Frontal cortex (tissue), 4 donors: ENCODE data around the gene RPTOR. TPM values are rescaled to one million over a fixed set of nuclear protein-coding genes. Genes with fewer than 3 reads are reported as not detected.

ENCODE experiments used
- DNase-seq, 2 donors: peaks; one replicate each; pipeline ENCODE4 v3.0.0; 2012; ENCODE audit warnings: low spot score in 2 of 2
- FAIRE-seq: peaks from 2 replicates; lab custom pipeline; 2012; peaks lifted over from hg19 to GRCh38; lab: Jason Lieb, UNC
- total RNA-seq: library from RNA; depleted of rRNA; stranded (reverse); fragments of >200 nt; gene quantifications from one replicate; pipeline ENCODE4 v1.2.3, GENCODE V29; 2014
- donor health status: control.
- donor health status: control.
- donor health status: control.

The RPTOR gene
- total RNA-seq, 1 donor from 2014 or later: 12.2 TPM

DNA sequence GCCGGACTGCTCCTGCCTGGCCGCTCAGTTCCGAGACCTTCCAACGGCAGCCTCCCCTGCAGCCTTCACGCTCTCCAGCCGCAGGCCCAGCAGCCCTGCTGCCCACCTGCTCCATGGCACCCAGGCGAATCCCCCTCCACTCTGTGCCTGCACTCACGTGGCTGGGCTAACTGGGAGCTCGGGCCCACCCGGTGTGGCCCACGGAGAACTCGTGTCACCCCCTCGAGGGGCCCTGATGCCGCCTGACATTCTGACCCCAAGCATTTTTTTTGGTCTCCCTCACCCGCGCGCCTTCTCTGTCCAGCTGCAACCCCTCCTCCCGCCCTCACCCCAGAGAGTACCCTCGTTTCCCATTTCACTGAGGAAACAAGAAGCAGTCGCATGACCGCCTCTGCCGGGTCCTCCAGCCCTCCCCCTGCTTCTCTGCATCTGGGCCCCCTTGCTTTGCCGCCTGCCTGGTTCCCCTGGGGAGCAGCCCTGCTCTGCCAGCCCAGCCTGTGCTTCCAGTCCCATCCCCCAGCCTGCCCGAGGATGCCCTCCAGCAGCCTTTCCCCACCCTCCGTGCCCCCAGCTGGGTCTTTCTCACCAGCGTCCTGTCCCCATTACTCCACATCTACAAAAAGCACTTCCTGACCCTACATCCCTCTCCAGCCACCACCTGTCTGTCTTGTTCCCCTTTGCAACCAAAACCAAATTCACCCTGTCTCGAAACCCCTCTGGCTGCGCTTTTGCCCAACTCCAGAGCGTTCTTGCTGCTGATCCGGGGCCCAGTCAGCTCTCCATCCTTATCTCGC is 300.6 kb downstream of the RPTOR start:
- FAIRE-seq (no peak), DNase-seq (no peak)

DNA sequence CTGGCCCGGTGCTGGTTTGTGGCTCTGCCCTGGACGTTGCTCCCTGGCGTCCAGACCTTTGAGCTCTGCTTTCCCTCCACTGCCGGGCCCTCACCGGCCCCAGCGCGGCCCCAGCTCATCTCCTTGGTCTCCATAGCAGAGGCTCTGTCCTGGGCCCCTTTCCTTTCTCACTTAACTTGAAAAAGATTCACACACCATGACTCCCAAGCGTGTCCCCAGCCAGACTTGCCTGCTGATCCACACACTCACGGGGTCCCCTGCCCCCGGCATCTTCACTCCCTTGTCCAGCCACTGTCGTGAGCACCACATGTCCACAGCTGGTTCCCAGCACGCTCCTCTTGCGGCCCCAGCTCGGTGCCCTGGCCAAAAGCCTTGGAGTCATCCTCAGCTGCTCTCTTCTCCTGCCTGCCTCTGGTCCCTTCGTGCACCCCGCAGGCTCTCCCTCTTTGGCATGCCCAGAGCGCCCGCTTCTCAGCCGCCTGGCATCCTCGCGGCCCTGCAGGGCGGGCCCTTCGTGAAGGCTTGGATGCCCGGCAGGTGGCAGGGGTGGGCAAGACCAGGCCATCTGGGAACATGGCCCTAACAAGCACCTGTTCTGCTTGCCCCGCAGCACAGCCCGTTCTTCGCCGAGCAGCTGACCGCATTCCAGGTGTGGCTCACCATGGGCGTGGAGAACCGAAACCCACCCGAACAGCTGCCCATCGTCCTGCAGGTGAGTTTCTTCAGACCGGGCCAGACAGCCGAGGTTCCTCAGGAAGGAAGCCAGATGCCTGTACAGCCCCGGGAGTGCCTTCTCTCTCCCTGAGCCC is 301.4 kb downstream of the RPTOR start:
- FAIRE-seq: no peak
- no peak for DNase-seq

DNA sequence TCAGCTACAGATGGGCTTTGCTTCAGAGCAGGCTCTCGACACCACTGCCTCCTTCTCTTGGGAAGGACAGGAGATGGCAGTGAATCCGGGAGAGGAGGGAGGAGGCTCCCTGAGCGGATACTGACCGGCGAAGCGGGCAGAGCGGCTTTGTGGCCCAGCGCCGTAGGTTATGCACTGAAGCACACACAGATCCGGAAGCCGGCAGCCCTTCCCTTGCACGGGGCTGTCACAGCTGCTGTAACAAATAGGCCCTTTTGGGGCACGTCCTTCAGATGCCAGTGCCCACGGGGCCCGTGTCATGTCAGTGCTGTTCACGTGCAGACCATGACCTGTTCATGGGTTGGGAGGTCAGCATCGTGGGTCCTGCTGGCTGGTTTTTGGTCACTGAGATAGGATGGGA is 302.3 kb downstream of the RPTOR start:
- no peak for FAIRE-seq
- DNase-seq: no peak

DNA sequence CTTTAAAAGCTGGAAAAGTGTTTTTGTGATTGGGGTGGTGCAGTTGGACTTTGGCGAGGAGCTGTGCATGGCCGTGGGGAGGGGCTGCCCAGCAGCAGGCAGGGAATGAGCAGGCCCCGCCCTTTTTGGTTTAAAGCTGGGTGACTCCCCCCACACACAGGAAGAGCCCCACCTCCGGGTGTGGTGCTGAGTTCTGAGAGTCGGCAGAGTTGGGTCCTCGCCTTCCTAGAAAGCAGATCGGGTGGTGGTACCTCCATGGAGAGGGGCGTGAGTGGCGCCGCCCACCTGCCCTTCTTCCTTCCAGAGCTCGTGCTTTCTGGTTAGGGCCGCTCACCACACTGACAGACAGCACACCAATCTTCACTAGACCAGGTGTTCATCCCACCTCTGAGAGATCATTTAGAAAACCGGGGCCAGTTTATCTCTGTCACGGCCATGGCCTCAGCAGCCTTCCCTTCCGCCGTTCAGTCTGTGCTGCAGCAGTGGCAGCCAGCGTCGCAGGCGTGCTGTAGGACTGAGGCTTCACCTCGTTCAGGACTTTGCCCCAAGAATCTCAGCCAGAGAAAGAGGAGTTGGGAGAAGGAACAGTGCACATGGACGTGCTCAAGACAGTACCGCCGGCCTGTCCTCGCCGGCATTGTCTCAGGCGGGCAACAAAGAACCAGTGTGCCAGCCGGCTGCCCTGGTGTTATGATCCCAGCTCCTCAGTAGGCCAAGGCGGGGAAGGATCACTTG is 303.0 kb downstream of the RPTOR start:
- no peak for FAIRE-seq
- no peak for DNase-seq

DNA sequence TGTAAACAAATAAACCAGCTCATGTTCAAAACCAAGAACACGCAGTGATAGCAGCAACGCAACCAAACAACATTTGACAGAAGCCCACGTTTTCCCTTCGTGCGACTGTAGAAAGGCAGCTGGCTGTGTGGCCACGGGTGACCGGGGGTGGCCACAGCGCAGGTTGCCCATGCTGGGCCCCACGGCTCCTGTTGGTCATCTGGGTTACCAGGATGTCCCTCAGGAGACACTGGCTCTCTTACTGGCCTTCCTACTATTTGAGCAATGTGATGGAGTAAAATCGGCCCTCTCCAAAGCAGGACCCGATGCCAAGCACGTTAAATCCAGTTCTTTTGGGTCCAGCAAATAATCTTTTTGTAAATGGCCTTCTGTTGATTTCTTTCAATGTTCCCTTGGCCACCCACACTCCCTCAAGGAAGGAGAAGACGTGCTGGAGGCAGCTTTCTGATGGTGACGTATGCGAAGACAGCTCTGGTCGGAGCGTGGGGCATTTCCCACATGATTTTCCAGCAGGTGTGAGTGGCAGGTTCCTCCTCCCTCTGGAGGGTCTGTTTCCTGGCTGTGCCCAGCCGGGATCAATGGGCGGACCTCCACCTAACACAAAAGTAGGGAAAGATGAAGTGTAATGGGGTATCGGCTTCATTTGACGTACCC is 303.9 kb downstream of the RPTOR start:
- FAIRE-seq (no peak), DNase-seq (no peak)

DNA sequence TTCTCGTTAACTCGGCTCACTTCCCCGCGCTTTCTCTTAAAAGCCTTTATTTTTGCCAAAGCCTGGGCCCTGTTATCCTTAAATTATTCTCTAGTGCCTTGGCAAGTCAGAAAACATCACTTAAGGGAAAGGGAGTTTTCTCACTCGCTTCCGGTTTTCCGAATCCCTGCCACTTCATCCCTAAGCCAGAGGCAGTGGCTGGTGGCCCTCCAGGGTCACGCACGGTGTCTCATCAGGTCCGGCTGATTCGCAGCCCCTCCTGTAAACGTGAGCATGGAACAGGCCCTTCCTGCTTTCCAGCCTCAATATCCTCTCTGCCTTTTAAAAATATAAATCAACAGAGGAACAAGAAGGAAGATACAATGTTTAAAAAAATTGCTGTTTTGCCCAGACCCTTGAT is 304.5 kb downstream of the RPTOR start:
- no peak for DNase-seq

DNA sequence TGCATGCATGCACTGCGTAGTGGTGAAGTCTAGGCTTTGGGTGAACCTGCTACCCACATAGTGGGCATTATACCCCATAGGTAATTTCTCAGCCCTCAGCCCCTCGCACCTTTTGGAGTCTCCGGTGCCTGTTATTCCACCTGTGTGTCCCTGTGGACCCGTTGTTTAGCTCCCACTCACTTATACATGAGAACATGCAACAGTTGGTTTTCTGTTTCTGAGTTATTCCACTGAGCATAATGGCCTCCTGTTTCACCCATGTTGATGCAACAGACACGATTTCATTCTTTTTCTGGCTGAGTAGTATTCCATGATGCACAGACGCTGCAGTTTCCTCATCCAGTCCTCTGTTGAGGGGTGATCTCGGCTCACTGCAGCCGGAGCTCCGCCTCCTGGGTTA is 305.5 kb downstream of the RPTOR start:
- FAIRE-seq (no peak), DNase-seq (no peak)

More for the DNA sequence above, 304.5 kb downstream of the RPTOR start:
- no peak for FAIRE-seq

DNA sequence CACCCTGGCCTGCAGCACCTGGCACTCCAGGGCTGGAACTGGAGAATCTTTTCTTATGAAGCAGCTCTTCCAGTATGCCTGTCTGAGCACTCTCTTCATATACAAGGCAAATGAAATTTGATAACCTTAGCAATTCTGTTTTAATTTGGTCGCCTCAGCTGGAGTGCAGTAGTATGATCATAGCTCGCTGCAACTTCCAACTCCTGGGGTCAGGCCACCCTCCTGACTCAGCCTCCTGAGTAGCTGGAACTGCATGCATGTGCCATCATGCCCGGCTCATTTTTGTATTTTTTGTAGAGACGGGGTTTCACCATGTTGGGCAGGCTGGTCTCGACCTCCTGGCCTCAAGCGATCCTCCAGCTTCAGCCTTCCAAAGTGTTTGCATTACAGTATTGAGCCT is 306.2 kb downstream of the RPTOR start:
- no peak for DNase-seq
- no peak for FAIRE-seq

DNA sequence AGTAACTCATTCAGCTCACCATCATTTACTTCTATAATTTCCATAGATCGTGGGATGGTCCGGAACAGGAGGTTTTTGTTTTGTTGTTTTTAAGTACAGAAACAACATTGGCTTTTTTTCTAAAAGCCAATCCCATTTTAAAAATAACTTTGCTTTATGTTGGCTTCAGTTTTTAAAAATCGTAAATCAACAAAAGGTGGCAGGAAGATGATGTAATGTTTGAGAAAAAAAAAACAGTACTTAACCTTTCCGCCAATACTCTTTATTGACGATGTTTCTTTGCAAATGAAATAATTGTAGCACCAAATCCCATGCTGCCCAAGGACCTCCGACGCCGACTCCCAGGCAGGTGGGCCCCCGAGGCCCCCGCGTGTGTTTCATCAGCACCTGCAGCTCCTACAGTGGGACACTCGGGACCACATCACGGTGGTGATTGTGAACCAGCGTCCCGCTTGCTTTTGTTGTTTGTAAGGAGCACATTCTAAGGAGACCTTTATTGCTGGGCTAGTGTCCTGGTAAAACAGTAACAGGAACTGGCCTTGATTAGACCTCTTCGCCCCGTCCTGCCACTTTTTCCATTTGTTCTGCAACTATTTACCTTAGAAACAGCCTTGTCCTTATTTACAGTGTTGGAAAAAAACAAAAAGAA is 306.8 kb downstream of the RPTOR start:
- FAIRE-seq: no peak
- no peak for DNase-seq

DNA sequence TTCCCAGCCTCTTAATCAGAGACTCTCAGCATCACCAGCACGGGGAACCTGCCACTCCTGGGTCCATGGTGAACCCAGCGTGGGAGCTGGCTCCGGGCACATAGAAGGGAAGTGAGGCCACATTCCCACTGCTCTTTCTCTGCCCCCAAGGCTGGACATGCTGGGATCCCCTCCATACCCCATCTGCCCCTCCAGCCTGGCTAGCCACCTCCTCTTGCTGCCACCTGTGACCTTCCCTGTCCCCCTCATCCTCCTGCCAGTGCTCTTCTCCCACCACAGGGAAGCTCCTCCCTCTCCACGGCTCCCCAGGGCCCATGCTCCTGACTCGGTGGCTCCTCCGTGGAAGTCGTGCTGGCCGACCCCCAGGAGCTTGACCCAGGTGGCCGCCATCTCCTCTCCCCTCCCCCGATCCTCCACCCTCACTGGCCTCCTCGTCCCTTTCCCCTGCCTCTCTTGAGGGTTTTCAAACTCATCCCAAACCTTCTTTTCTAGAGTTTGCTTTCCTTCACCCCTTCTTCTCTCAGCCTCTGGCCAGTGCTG is 307.9 kb downstream of the RPTOR start:
- DNase-seq (no peak), FAIRE-seq (no peak)

DNA sequence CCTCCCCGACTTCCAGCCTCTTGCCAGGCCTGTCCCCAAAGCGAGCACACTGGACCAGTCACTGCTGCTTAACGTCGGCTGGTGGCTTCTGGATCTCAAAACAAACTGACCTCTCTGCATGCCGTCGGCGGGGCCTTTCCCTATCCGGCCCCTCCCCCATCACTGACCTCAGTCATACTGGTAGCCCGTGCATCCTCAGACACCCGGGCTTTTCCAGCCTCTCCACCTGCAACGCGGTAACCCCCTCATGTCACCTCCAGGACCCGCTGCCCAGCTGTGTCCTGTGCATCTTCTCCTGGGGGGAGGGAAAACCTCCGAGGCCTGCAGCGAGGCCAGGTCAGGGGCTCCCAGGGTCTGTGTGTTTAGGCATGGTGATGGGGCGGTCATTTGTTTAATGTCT is 308.4 kb downstream of the RPTOR start:
- DNase-seq (no peak), FAIRE-seq (no peak)

DNA sequence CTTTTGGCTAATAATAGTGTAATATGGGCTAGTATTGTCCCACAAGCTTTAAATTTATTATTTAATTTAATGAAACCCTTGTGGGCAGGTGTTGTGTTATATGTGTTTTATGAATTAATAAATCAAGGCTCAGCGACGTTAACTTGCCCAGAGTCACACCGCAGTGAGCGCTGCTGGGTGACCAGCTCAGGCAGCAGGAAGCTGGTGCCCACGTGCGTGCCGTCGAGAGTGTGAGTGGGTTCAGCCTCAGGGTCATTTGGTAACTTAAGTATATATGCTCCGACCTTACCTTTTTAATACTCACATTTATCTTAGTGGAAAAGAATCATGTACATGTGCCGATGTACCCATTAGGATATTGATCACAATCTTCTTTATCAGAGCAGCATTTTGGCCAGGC is 309.6 kb downstream of the RPTOR start:
- FAIRE-seq (no peak), DNase-seq (no peak)

DNA sequence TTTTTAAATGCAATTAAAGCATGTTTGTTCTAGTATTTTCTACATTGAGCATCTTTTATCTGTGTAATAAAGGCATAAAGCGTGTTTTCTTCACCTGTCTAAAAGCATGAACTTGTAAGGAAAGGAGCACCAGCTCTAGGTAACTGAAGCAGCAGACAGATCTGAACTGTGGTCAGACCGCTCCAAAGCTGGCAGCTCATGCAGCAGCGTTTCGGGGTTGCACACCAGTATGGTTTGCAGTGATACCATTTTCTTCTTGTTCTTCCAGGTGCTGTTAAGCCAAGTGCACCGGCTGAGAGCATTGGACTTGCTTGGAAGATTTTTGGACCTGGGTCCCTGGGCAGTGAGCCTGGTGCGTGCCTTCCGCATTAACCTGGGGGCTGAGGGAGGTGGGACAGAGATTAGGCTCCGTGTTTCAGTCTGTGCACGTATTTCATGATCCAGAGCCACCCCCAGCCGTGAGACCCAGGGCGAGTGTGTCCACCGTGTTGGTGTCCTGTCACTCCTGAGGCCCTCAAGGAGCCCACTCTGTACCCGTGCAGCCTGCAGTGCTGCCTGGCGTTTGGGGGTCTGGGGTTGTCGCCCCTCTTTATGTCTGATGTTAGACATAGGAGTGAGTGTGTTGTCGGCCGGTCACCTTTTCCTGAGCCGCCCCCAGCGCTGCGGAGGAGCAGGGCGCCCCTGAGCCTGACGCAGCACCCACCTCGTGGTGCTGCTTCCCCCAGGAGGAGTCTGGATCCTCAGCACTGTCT is 310.7 kb downstream of the RPTOR start:
- no peak for FAIRE-seq
- no peak for DNase-seq

DNA sequence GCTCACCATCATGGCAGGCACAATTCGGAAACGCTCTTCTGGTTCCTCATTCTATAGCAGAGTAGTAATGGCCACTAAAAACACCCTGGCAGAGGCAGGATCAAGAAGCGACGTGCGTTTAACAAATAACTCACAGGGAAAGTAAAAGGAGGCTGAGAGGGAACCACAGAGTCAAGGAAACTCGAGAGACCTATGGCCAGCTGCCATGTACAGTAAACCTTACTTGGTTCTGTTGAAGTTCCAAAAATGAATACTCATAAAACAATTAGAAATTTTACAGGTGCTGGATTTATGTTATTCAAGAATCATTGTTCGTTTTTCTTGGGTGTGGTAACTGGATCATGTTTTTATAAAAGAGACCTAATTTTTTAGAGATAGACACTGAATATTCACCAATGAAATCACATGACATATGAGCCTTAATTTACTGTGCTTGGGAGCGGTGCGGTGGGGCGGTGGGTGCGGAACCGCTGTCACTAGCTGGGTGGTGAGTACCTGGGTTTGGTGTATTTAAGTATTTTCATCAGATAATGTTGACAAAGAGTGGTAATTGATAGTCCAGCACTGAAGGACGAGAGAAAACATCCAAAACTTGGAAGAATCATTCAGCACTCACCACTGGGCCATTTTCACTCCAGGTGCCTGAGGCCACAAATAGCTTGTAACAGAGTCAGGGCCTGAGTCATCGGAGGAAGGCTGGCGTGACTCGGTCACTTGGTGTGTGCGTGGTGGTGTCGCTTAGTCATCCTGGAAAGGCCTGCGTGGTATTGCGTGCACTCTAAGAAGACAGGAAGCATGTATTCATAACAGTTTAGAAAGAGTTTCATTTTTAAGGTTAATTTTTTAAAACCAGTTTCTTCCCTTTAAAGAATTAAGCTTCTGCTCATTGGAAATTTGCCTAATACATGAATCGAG is 311.6 kb downstream of the RPTOR start:
- DNase-seq (no peak), FAIRE-seq (no peak)

DNA sequence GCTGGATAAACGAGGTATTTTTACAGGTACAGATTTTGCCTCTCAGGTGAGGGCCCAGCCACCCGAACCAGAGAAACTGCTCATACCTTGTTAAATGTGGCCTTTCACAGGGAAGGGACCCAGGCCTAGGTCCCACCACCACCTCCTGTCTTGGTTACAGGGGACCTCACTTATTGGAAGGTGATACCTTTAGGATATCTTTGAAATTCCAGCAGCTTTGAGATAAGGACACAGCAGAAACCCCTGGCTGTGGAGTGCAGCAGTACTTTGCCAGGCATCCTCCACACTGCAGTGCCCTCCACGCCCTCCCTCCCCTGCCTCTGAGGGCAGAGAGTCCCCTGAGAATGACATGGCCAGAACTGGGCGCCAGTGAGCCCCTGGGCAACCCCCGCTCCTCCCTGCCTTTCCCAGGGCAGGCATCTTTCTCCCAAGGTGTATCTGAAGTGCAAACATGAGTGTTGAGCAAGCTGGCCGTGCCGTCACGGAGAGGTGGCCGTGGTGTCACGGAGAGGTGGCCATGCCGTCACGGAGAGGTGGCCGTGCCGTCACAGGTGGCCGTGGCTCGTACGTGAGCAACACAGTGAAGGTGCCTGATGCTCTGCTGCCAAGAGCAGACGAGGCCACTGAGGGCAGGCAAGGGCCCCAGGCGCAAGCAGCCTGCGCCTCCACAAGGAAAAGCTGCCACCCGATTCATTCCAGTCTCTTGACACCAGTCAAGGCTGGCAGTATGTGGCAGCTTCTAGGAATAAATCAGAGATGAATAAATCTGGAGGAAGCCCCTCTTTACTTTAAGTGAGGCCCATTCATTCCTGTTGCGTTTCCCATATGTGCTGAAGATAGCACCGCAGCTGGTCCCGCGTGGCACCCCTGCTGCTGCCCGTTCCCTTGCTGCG is 312.5 kb downstream of the RPTOR start:
- DNase-seq (no peak), FAIRE-seq (no peak)

DNA sequence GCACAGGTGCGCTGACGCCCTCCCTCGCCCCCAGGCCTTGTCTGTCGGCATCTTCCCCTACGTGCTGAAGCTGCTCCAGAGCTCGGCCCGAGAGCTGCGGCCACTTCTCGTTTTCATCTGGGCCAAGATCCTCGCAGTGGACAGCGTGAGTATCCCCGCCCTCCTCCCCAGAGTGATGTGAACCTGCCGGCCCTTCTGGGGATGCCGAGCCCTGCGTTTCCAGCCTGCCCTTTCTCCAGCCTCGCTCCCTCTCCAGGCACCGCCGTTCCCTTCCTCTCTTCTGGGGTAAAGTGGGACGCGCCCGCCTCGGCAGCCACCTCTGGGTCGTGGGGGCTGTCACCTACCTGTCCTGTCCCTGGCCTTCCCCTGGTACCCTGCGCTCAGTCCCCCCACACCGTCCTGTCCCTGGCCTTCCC is 313.1 kb downstream of the RPTOR start:
- no peak for FAIRE-seq
- no peak for DNase-seq
